OCI-LY7 (cell line): ENCODE measurements around the gene IDH2. TPM values are rescaled to one million over a fixed set of nuclear protein-coding genes. Genes with fewer than 3 reads are reported as not detected.

Source experiments
- BruUV-seq: library from RNA; stranded (reverse); fragments of 400-500 nt; replicated peaks from 2 replicates; lab custom pipeline; 2021; lab: Mats Ljungman, UMichigan
- CTCF ChIA-PET: fragments of 300-600 bp; sonication (Branson Sonifier 250); formaldehyde crosslinking; loops from one replicate; lab custom pipeline; 2022; ENCODE audit warnings: antibody characterized with exemption; ENCODE audit not compliant: unreplicated experiment; lab: Charles Lee
- POLR2A ChIA-PET: fragments of 300-600 bp; sonication (Branson Sonifier 250); formaldehyde crosslinking; loops from one replicate; lab custom pipeline; 2022; ENCODE audit warnings: antibody characterized with exemption; lab: Charles Lee
- DNase-seq: peaks from one replicate; pipeline ENCODE4 v3.0.0-alpha.2; 2015; ENCODE audit warnings: low spot score
- H2AFZ ChIP-seq: fragments of 200-600 bp; sonication (generic), shearing (Covaris generic); 2 replicates; pipeline ENCODE4 v1.6.1; 2014; ENCODE audit warnings: mild to moderate bottlenecking, antibody characterized with exemption, low read length, moderate library complexity
- H3K27ac ChIP-seq: fragments of 200-600 bp; sonication (generic); 2 replicates; pipeline ENCODE4 v1.5.1; 2014; ENCODE audit warnings: mixed run types, low read depth, mild to moderate bottlenecking, moderate library complexity, low read length, inconsistent platforms; ENCODE audit not compliant: poor library complexity, severe bottlenecking
- H3K36me3 ChIP-seq: fragments of 200-600 bp; sonication (generic); 2 replicates; pipeline ENCODE4 v1.6.1; 2014; ENCODE audit warnings: mild to moderate bottlenecking, antibody characterized with exemption, low read length, moderate library complexity, mixed read lengths; ENCODE audit not compliant: insufficient read depth
- H3K4me1 ChIP-seq: fragments of 200-600 bp; sonication (generic); 2 replicates; pipeline ENCODE4 v1.5.1; 2014; ENCODE audit warnings: mild to moderate bottlenecking, low read length; ENCODE audit not compliant: insufficient read depth, poor library complexity, severe bottlenecking
- H3K4me2 ChIP-seq: fragments of 200-600 bp; sonication (generic); 2 replicates; pipeline ENCODE4 v1.6.1; 2014; ENCODE audit warnings: mild to moderate bottlenecking, low read length
- H3K4me3 ChIP-seq: fragments of 200-600 bp; sonication (generic); 2 replicates; pipeline ENCODE4 v1.5.1; 2014; ENCODE audit warnings: mild to moderate bottlenecking, low read depth, low read length; ENCODE audit not compliant: poor library complexity, severe bottlenecking
- H3K79me2 ChIP-seq: fragments of 200-600 bp; sonication (generic); 2 replicates; pipeline ENCODE4 v1.6.1; 2016; ENCODE audit warnings: low read depth, mild to moderate bottlenecking, low read length, moderate library complexity, mixed read lengths; ENCODE audit not compliant: insufficient read depth
- H3K9me2 ChIP-seq: fragments of 200-600 bp; sonication (generic); 2 replicates; pipeline ENCODE4 v1.6.1; 2016; ENCODE audit warnings: mild to moderate bottlenecking, low read length, mixed read lengths; ENCODE audit not compliant: insufficient read depth
- H3K9me3 ChIP-seq: fragments of 200-600 bp; sonication (generic); 2 replicates; pipeline ENCODE4 v1.6.1; 2014; ENCODE audit warnings: mild to moderate bottlenecking, mixed run types, low read length, mixed read lengths
- H4K20me1 ChIP-seq: fragments of 200-600 bp; sonication (generic); 2 replicates; pipeline ENCODE4 v1.6.1; 2014; ENCODE audit warnings: mild to moderate bottlenecking, antibody characterized with exemption, low read length, moderate library complexity, mixed read lengths; ENCODE audit not compliant: insufficient read depth
- EZH2phosphoT487 ChIP-seq: fragments of 200-600 bp; sonication (generic); IDR thresholded peaks from 2 replicates; pipeline ENCODE4 v1.6.1; 2018; ENCODE audit warnings: low read depth, borderline replicate concordance, mild to moderate bottlenecking, mixed run types, antibody characterized with exemption, low read length, moderate library complexity, mixed read lengths
- intact Hi-C: fragments of 100-400 bp; cut with micrococcal nuclease; formaldehyde crosslinking; loops from one replicate; pipeline ENCODE4 v1.10.0; 2022; ENCODE audit not compliant: unreplicated experiment
- total RNA-seq, 2 experiments: library from RNA; depleted of rRNA in 1 of 2; stranded (reverse); fragments of >200 nt in 1 of 2; shearing (Covaris generic) in 1 of 2; gene quantifications; 2 replicates each; pipeline ENCODE4 v1.2.3, GENCODE V29; 2014 to 2022
- TF ChIP-seq, protein P1 (sequence below): fragments of 200-600 bp; sonication (generic); conservative IDR thresholded peaks from 2 replicates; pipeline ENCODE4 v1.5.1; 2014; ENCODE audit warnings: mild to moderate bottlenecking, antibody characterized with exemption, low read length, moderate library complexity, mixed read lengths

The IDH2 gene
- total RNA-seq, 2 experiments from 2014 or later = 220 to 224 TPM

DNA sequence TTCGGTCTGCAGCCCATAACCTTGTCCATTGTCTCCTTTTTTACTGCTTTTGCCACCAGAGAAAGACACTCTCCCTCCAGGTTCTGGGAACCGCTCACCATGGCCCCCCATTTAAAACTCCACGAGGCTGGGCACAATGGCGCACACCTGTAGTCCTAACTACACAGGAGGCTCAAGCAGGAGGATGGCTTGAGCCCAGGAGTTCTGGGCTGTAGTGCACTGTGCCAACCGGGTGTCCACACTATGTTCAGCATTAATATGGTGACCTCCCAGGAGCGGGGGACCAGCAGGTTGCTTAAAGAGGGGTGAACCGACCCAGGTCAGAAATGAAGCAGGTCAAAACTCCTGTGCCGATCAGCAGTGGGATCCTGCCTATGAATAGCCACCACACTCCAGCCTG lies 28.0 kb upstream of the IDH2 start:
- no peak for DNase-seq
- no peaks in the 10 kb centered on the region for H4K20me1 ChIP-seq
- no peaks in the 10 kb centered on the region for H3K79me2 ChIP-seq
- H3K9me3 ChIP-seq = no peaks in the 10 kb centered on the region
- no peaks in the 10 kb centered on the region for H3K9me2 ChIP-seq
- peaks cover 11% of the 10 kb centered on the region for H3K4me1 ChIP-seq
- H3K27ac ChIP-seq = no peak overlapping the region
- ChIA-PET CTCF (no interaction called here), POLR2A (no interaction called here)
- no peaks in the 10 kb centered on the region for H3K36me3 ChIP-seq
- no peak overlapping the region for H3K4me2 ChIP-seq
- no TSS peak for BruUV-seq
- no peak for TF ChIP-seq EZH2phosphoT487
- no peak overlapping the region for H2AFZ ChIP-seq
- intact Hi-C loops = no loop called here
- no peak overlapping the region for H3K4me3 ChIP-seq

DNA sequence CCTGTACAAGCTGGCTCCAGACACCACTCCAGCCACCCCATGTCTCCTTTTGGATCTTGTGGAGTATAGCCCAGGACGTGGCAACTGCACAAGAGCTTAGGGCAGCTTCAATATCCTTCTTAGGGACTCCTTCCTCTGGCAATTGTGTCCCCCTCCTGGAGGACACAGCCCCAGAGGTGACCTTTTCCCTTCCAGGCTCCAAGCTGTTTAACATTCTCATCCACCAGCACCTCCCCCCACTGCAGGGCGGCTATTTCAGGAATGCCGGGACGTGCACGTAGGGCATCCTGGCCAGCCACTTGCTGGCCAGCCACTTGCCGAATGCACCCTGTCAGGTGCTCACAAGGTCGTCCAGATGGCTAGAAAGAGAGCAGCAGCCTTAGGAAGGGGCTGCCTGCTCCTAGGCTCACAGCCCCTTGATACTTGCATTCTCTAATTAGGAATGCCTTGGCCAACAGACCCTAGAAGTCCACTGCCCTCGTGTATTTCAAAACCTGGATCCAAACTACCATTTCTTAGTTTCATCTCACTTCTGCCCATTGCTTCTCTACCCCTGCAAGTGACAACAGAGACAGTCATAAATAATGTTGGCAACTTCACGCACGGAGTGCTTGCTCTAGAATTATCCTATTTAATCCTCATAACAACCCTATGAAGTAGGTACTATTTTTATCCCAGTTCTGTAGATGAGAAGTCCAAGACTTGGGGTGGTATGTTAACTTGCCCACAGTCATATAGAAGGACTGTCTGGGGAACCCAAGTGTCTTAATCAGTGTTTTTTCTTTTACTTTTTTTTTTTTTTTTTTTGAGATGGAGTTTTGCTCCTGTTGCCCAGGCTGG lies 24.5 kb upstream of the IDH2 start:
- H4K20me1 ChIP-seq = no peaks in the 10 kb centered on the region
- no peak overlapping the region for H3K27ac ChIP-seq
- no peaks in the 10 kb centered on the region for H3K9me2 ChIP-seq
- no peak for DNase-seq
- H3K4me2 ChIP-seq = no peak overlapping the region
- ChIA-PET CTCF (no interaction called here), POLR2A (interaction anchor here (0.6 kb wide), 2 partner anchors 142 to 227 kb away, joined by 3 to 5 read pairs; no protein-coding TSS in a partner anchor)
- TF ChIP-seq, protein P1, sequence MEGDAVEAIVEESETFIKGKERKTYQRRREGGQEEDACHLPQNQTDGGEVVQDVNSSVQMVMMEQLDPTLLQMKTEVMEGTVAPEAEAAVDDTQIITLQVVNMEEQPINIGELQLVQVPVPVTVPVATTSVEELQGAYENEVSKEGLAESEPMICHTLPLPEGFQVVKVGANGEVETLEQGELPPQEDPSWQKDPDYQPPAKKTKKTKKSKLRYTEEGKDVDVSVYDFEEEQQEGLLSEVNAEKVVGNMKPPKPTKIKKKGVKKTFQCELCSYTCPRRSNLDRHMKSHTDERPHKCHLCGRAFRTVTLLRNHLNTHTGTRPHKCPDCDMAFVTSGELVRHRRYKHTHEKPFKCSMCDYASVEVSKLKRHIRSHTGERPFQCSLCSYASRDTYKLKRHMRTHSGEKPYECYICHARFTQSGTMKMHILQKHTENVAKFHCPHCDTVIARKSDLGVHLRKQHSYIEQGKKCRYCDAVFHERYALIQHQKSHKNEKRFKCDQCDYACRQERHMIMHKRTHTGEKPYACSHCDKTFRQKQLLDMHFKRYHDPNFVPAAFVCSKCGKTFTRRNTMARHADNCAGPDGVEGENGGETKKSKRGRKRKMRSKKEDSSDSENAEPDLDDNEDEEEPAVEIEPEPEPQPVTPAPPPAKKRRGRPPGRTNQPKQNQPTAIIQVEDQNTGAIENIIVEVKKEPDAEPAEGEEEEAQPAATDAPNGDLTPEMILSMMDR = no peak
- TF ChIP-seq EZH2phosphoT487 = no peak
- intact Hi-C loops = no loop called here
- H3K4me1 ChIP-seq = peaks cover 8% of the 10 kb centered on the region
- no peaks in the 10 kb centered on the region for H3K9me3 ChIP-seq
- no peak overlapping the region for H3K4me3 ChIP-seq
- H2AFZ ChIP-seq = no peak overlapping the region
- H3K36me3 ChIP-seq = no peaks in the 10 kb centered on the region
- no TSS peak for BruUV-seq
- H3K79me2 ChIP-seq = no peaks in the 10 kb centered on the region

DNA sequence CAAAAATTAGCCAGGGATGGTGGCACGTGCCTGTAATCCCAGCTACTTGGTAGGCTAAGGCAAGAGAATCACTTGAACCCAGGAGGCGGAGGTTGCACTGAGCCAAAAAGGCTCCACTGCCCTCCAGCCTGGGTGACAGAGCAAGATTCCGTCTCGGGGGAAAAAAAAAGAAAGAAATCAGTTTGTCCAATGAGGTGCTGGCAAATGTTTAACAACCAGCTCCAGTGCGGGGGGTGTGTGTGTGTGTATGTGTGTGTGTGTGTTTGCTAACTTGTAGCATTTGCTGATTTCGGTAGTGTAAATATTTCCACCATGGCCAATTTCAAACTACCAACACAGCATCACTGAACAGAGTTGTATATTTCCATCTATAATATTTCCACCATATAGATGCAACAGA lies 23.8 kb upstream of the IDH2 start:
- no peaks in the 10 kb centered on the region for H3K4me1 ChIP-seq
- ChIA-PET CTCF (no interaction called here), POLR2A (interaction anchor here (0.6 kb wide), 1 partner anchor 156 kb away, joined by 4 read pairs; no protein-coding TSS in a partner anchor)
- H2AFZ ChIP-seq = no peak overlapping the region
- no peak overlapping the region for H3K27ac ChIP-seq
- H3K36me3 ChIP-seq = no peaks in the 10 kb centered on the region
- no peak overlapping the region for H3K4me3 ChIP-seq
- H3K79me2 ChIP-seq = no peaks in the 10 kb centered on the region
- H3K9me3 ChIP-seq = no peaks in the 10 kb centered on the region
- no peak for DNase-seq
- TF ChIP-seq, protein P1 = no peak
- TF ChIP-seq EZH2phosphoT487 = no peak
- H4K20me1 ChIP-seq = no peaks in the 10 kb centered on the region
- H3K9me2 ChIP-seq = no peaks in the 10 kb centered on the region
- intact Hi-C loops = no loop called here
- no TSS peak for BruUV-seq
- no peak overlapping the region for H3K4me2 ChIP-seq
